Melanocyte of skin (primary cell): ENCODE results near the gene ZNF460. TPM values are rescaled to one million over a fixed set of nuclear protein-coding genes. Genes with fewer than 3 reads are reported as not detected.

Experiments used
- total RNA-seq, 2 donors: library from RNA; depleted of rRNA; stranded (reverse); fragments of >200 nt; gene quantifications; 2 replicates each; pipeline ENCODE4 v1.2.3, GENCODE V29; 2012

Gene ZNF460
- 10 to 100 TPM; 39.6 to 51.0 TPM for total RNA-seq

GRCh38 chr19:57280165-57280961, at the start of gene ZNF460:
Gene ZNF460 (plus strand): TSS chr19:57280485. CDS start chr19:57280807, 322 bp downstream.

DNA sequence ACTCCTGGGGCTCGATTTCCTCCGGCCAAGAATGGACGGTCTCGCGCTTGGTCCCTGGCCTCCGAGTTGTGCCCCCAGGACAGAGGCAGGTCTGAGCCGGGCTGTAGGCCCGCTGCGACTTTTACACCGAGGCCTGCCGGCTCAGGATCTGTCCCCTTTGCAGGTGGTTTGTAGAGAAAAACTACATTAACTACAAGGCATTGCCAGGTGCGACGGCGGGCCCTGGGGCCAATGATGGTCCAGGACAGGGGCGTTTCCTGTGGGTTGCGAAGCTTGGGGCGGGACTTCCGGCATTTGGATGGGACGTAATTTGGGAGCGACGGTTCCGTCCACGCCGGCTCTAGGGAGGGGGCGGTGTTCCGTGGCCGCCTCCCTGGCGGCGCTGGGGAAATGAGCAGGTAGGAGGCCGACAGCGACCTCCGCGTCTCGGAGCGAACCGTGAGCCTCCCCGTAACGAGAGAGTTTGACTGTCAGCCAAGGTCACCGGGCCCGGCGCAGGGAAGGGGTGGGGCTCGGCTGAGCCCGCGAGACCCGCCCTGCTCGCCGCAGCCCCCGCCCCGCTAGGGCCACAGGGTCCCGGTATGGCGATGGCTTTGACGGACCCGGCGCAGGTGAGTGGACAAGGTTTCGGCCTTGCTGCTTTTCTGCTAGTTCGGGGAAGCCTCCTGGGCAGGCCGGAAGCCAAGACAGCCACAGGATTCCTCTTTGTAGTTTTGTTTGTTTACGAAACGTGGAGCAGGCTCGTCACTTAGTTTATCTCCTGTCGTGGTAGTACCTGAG, 39.8 kb upstream of the ZNF460 start, which contains the start of gene ZNF805:
ZNF805 (plus strand) TSS at position 322 of the 780 bp plus-strand sequence; CDS start at position 582, 260 bp downstream.

GRCh38 chr19:57320180-57321084, 40.1 kb downstream of the ZNF460 start, which contains the start of gene ZNF543:
Gene ZNF543 (plus strand): TSS chr19:57320472. CDS start chr19:57320854, 382 bp downstream.

Other genes starting within 250 kb of the ZNF460 start
- not detected for gene USP29, start 160.5 kb upstream of the ZNF460 start, total RNA-seq
- gene ZIM3, start 135.3 kb upstream of the ZNF460 start, total RNA-seq: not detected
- not detected for gene DUXA, start 113.0 kb upstream of the ZNF460 start, total RNA-seq
- 10 to 100 TPM; 15.1 to 18.3 TPM for gene ZNF264, start 89.0 kb upstream of the ZNF460 start, total RNA-seq
- gene AURKC, start 49.5 kb upstream of the ZNF460 start, total RNA-seq: under 1 TPM in 1 of 2 donors, not detected in 1; 0.33 TPM
- 10 to 100 TPM; 11.4 to 13.3 TPM for gene ZNF805, start 39.9 kb upstream of the ZNF460 start, total RNA-seq
- gene ZNF543, start 40.0 kb downstream of the ZNF460 start, total RNA-seq: 10 to 100 TPM; 10.3 to 12.7 TPM
- 1 to 10 TPM; 8.9 to 9.7 TPM for gene ZNF304, start 70.8 kb downstream of the ZNF460 start, total RNA-seq
- 10 to 100 TPM; 14.8 to 16.3 TPM for gene TRAPPC2B, start 83.1 kb downstream of the ZNF460 start, total RNA-seq
- gene ZNF547, start 83.1 kb downstream of the ZNF460 start, total RNA-seq: 1 to 10 TPM; 2.0 to 3.1 TPM
- 10 to 100 TPM; 15.5 to 16.7 TPM for gene ZNF548, start 109.4 kb downstream of the ZNF460 start, total RNA-seq
- 10 to 100 TPM; 12.3 to 14.5 TPM for gene ZNF17, start 130.7 kb downstream of the ZNF460 start, total RNA-seq
- 10 to 100 TPM; 71.9 to 86.3 TPM for gene ZNF749, start 154.8 kb downstream of the ZNF460 start, total RNA-seq
- under 1 TPM; under 0.01 to 0.33 TPM for gene VN1R1, start 176.7 kb downstream of the ZNF460 start, total RNA-seq
- gene ZNF772, start 197.1 kb downstream of the ZNF460 start, total RNA-seq: 10 to 100 TPM; 16.0 to 16.2 TPM
- gene ZNF419, start 207.3 kb downstream of the ZNF460 start, total RNA-seq: 10 to 100 TPM; 12.7 to 21.7 TPM
- gene ZNF773, start 219.5 kb downstream of the ZNF460 start, total RNA-seq: 10 to 100 TPM; 16.7 to 27.9 TPM
- gene ZNF549, start 246.9 kb downstream of the ZNF460 start, total RNA-seq: 10 to 100 TPM; 12.3 to 15.1 TPM